NCI-H524 (cell line): ENCODE results near the gene HSCB.
"Not testable (repeated sequence)": the region's sequence is repeated elsewhere in the genome, so short reads cannot be mapped to it uniquely, and the experiment has no call there.

Experiments
- DNase-seq, 2 experiments: peaks; one replicate each; lab custom pipeline; 2025; lab: John Stamatoyannopoulos, UW

HSCB gene

GRCh38 chr22:28791841-28792490 is 50.1 kb downstream of the HSCB start:
- DNase-seq, result peak in 1 of 2 experiments; percentile 22

- no peak for DNase-seq
These were observed 50.9 kb downstream of the HSCB start for GRCh38 chr22:28792491-28793383.

GRCh38 chr22:28793976-28794584 is 52.2 kb downstream of the HSCB start:
- peak in 1 of 2 experiments; percentile 42 for DNase-seq

- DNase-seq, result no peak
These were observed 53.3 kb downstream of the HSCB start for GRCh38 chr22:28795071-28795693.

- no peak for DNase-seq
These were observed 54.4 kb downstream of the HSCB start for GRCh38 chr22:28795932-28796856.

- peak in 1 of 2 experiments; percentile 44 for DNase-seq
These were observed 57.2 kb downstream of the HSCB start for GRCh38 chr22:28798810-28799605.

GRCh38 chr22:28799606-28800307 is 57.9 kb downstream of the HSCB start:
- peak in 1 of 2 experiments; percentile 45 for DNase-seq

GRCh38 chr22:28800308-28801041 is 58.6 kb downstream of the HSCB start, which contains the start of gene XBP1:
TSS of gene XBP1 (minus strand) at chr22:28800569.
- DNase-seq, result peak; percentile 44 to 90

GRCh38 chr22:28801845-28802594 is 60.2 kb downstream of the HSCB start:
- no peak for DNase-seq

- no peak for DNase-seq
These were observed 60.8 kb downstream of the HSCB start for GRCh38 chr22:28802595-28803123.

GRCh38 chr22:28805426-28805825 is 63.6 kb downstream of the HSCB start:
- DNase-seq, result not testable (repeated sequence)
